Omental fat pad (tissue), 4 donors: ENCODE measurements around the gene NBEA. TPM values are rescaled to one million over a fixed set of nuclear protein-coding genes. Genes with fewer than 3 reads are reported as not detected.

Experiments used
- ATAC-seq: fragments of 150-250 bp; one replicate; pipeline ENCODE4 v1.9.1; 2016; ENCODE audit warnings: mild to moderate bottlenecking, moderate library complexity; ENCODE audit not compliant: low FRiP score
- DNase-seq: peaks from one replicate; pipeline ENCODE4 v3.0.0-alpha.2; 2019; ENCODE audit warnings: low spot score
- total RNA-seq, 4 donors: library from RNA; depleted of rRNA; stranded (reverse); fragments of >200 nt; gene quantifications; one replicate each; pipeline ENCODE4 v1.1.0, GENCODE V29; 2016
- TF ChIP-seq, protein P1 (sequence below), 3 donors: fragments of 450-650 bp; IDR thresholded peaks; one replicate each; pipeline ENCODE4 v1.5.1; 2016 to 2017; ENCODE audit warnings: antibody characterized with exemption in 3 of 3, mild to moderate bottlenecking in 3 of 3, moderate library complexity in 2 of 3

Gene NBEA
- total RNA-seq, 4 donors from 2014 or later, result 4.3 to 10.7 (median 6.1) TPM

GRCh38 chr13:35309706-35310105 lies 367.6 kb downstream of the NBEA start:
- no peak for DNase-seq
- no peak for ATAC-seq
- TF ChIP-seq, protein P1, sequence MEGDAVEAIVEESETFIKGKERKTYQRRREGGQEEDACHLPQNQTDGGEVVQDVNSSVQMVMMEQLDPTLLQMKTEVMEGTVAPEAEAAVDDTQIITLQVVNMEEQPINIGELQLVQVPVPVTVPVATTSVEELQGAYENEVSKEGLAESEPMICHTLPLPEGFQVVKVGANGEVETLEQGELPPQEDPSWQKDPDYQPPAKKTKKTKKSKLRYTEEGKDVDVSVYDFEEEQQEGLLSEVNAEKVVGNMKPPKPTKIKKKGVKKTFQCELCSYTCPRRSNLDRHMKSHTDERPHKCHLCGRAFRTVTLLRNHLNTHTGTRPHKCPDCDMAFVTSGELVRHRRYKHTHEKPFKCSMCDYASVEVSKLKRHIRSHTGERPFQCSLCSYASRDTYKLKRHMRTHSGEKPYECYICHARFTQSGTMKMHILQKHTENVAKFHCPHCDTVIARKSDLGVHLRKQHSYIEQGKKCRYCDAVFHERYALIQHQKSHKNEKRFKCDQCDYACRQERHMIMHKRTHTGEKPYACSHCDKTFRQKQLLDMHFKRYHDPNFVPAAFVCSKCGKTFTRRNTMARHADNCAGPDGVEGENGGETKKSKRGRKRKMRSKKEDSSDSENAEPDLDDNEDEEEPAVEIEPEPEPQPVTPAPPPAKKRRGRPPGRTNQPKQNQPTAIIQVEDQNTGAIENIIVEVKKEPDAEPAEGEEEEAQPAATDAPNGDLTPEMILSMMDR (IDR thresholded peaks at IDR 0.05), result no peak

- ATAC-seq (no peak), DNase-seq (no peak)
- TF ChIP-seq, protein P1 (IDR thresholded peaks at IDR 0.05), result no peak
Observed at GRCh38 chr13:35332134-35332533, 390.1 kb downstream of the NBEA start.

DNA sequence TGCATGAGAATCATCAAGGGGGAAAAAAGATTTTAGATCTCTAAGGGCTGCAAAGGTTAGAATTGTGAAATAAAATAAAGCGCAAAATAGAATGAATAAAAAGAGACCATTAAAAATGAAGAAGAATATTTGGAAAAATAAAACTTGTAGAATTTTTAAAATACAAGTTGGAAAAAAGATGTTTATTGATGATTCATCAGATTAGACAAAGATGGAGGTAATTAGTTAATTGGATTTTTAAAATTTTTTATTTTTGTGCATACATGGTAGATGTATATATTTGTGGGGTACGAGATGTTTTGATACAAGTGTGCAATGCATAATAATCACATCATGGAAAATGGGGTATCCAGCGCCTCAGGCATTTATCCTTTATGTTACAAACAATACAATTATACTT lies 391.1 kb downstream of the NBEA start:
- no peak for ATAC-seq
- no peak for DNase-seq
- TF ChIP-seq, protein P1 (IDR thresholded peaks at IDR 0.05), result no peak

- ATAC-seq, result no peak
- no peak for DNase-seq
- TF ChIP-seq, protein P1 (IDR thresholded peaks at IDR 0.05), result no peak
Observed at GRCh38 chr13:35342440-35342839, 400.4 kb downstream of the NBEA start.

DNA sequence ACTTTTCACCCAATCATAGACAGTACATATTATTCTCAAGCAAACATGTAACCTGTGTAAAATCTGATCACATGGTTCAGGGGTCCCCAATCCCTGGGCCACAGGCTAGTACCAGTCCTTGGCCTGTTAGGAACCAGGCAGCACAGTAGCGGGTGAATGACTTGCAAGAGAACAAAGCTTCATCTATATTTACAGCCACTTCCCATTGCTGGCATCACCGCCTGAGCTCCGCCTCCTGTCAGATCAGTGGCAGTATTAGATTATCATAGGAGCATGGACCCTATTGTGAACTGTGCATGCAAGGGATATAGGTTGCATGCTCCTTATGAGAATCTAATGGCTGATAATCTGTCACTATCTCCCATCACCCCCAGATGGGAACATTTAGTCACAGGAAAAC lies 401.3 kb downstream of the NBEA start:
- TF ChIP-seq, protein P1 (IDR thresholded peaks at IDR 0.05), result no peak
- no peak for ATAC-seq
- DNase-seq, result no peak

DNA sequence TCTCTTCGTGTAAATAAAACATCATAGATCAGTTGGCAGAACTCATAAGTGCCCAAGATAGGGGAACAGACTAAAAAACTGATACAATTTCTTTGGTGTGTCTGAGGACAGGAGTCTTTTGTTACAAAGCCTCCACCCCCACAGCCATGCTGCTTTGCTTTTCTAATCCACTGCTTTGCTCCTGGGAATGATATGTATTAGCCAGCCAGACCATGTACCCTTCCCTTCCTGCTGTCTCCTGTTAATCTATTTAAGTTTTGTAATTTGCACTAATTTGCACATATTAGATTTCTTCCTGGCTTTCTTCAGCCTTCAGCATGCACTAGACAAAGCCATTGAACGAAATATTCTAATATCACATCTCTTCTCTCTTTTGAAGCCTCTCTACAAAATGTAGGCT lies 403.9 kb downstream of the NBEA start:
- TF ChIP-seq, protein P1 (IDR thresholded peaks at IDR 0.05), result no peak
- DNase-seq (no peak), ATAC-seq (no peak)

- ATAC-seq (no peak), DNase-seq (no peak)
- TF ChIP-seq, protein P1 (IDR thresholded peaks at IDR 0.05), result no peak
Observed at GRCh38 chr13:35346494-35346893, 404.4 kb downstream of the NBEA start.
